B cell (primary cell): ENCODE results near the gene MBTPS1. TPM values are rescaled to one million over a fixed set of nuclear protein-coding genes. Genes with fewer than 3 reads are reported as not detected.

Experiments
- ATAC-seq: fragments of 200-7000 bp; cut with Tn5 transposase; one replicate; pipeline ENCODE4 v1.10.0; 2021; ENCODE audit warnings: low read depth, mild to moderate bottlenecking, moderate number of reproducible peaks, moderate library complexity
- CTCF ChIA-PET: fragments of 350-600 bp; sonication (Branson Sonifier 250); formaldehyde crosslinking; loops from one replicate; lab custom pipeline; 2021; ENCODE audit warnings: antibody characterized with exemption, inconsistent platforms; lab: Charles Lee
- POLR2A ChIA-PET: fragments of 350-600 bp; sonication (Branson Sonifier 250); formaldehyde crosslinking; loops from one replicate; lab custom pipeline; 2021; ENCODE audit warnings: antibody characterized with exemption; lab: Charles Lee
- DNase-seq: peaks from one replicate; pipeline ENCODE4 v3.0.0; 2013
- H2AFZ ChIP-seq: 2 replicates; pipeline ENCODE4 v1.6.1; 2012; ENCODE audit warnings: mild to moderate bottlenecking, low read depth, low read length; ENCODE audit not compliant: insufficient read depth, poor library complexity, severe bottlenecking
- H3K27ac ChIP-seq, 2 donors: 1 replicate in 1 of 2; 2 replicates in 1 of 2; pipeline ENCODE4 v1.5.1; 2012 to 2013; ENCODE audit warnings: low read length in 2 of 2, mild to moderate bottlenecking in 2 of 2, moderate library complexity in 1 of 2
- H3K27me3 ChIP-seq, 4 experiments: fragments of 200-600 bp in 1 of 4; sonication (generic) in 1 of 4; replicated peaks in 1 of 4; 1 replicate in 2 of 4; 2 replicates in 2 of 4; pipeline versions ENCODE4 v1.6.1 to v1.7.0; 2013 to 2016; ENCODE audit warnings: low read length in 3 of 4, mild to moderate bottlenecking in 2 of 4, mixed read lengths in 1 of 4, moderate library complexity in 1 of 4; ENCODE audit not compliant: insufficient read depth in 4 of 4, control insufficient read depth in 3 of 4; ENCODE audit errors: control extremely low read depth in 1 of 4
- H3K36me3 ChIP-seq, 2 experiments: replicated peaks in 1 of 2; 1 replicate in 1 of 2; 2 replicates in 1 of 2; pipeline versions ENCODE4 v1.6.1 to v1.7.1; 2013; ENCODE audit warnings: low read length in 1 of 2; ENCODE audit not compliant: insufficient read depth in 2 of 2, control insufficient read depth in 1 of 2; ENCODE audit errors: control extremely low read depth in 1 of 2, extremely low read depth in 1 of 2
- H3K4me1 ChIP-seq, 2 donors: fragments of 200-600 bp in 1 of 2; sonication (generic) in 1 of 2; 1 replicate in 1 of 2; 2 replicates in 1 of 2; pipeline versions ENCODE4 v1.5.1 to v1.6.1; 2013 to 2017; ENCODE audit warnings: low read length in 2 of 2; ENCODE audit not compliant: control insufficient read depth in 2 of 2, insufficient read depth in 2 of 2
- H3K4me2 ChIP-seq: replicated peaks from 2 replicates; pipeline ENCODE3; 2012; ENCODE audit warnings: mild to moderate bottlenecking, low read depth, low read length; ENCODE audit not compliant: poor library complexity, severe bottlenecking
- H3K4me3 ChIP-seq, 5 experiments: fragments of 200-600 bp in 1 of 5; sonication (generic) in 1 of 5; 1 replicate in 3 of 5; 2 replicates in 2 of 5; pipeline versions ENCODE4 v1.5.1 to v1.7.0; 2011 to 2016; ENCODE audit warnings: low read length in 4 of 5, mild to moderate bottlenecking in 4 of 5, low read depth in 2 of 5, control low read depth in 1 of 5, moderate library complexity in 1 of 5; ENCODE audit not compliant: insufficient read depth in 1 of 5; ENCODE audit errors: control extremely low read depth in 1 of 5, extremely low read depth in 1 of 5
- H3K79me2 ChIP-seq: fragments of 200-600 bp; sonication (generic); one replicate; pipeline ENCODE4 v1.6.0; 2016; ENCODE audit warnings: low read length; ENCODE audit not compliant: control insufficient read depth, insufficient read depth
- H3K9ac ChIP-seq: fragments of 200-600 bp; sonication (generic); 2 replicates; pipeline ENCODE4 v1.6.1; 2017; ENCODE audit warnings: mild to moderate bottlenecking, low read length, moderate library complexity
- H3K9me3 ChIP-seq, 3 donors: one replicate each; pipeline versions ENCODE4 v1.6.1 to v1.7.1; 2013; ENCODE audit warnings: low read length in 2 of 3; ENCODE audit not compliant: control insufficient read depth in 2 of 3, insufficient read depth in 1 of 3; ENCODE audit errors: control extremely low read depth in 1 of 3
- H4K20me1 ChIP-seq: 2 replicates; pipeline ENCODE4 v1.6.0; 2012; ENCODE audit warnings: mild to moderate bottlenecking, low read length; ENCODE audit not compliant: insufficient read depth, control insufficient read depth, poor library complexity, severe bottlenecking
- H3K27ac Mint-ChIP-seq: one replicate; pipeline ENCODE4 v1.8.0; 2021; ENCODE audit warnings: mixed read lengths
- H3K27me3 Mint-ChIP-seq: one replicate; pipeline ENCODE4 v1.8.0; 2021; ENCODE audit warnings: mixed read lengths
- H3K4me1 Mint-ChIP-seq: one replicate; pipeline ENCODE4 v1.8.0; 2021; ENCODE audit warnings: mixed read lengths
- H3K4me3 Mint-ChIP-seq: one replicate; pipeline ENCODE4 v1.8.0; 2021; ENCODE audit warnings: mixed read lengths
- H3K9me3 Mint-ChIP-seq: one replicate; pipeline ENCODE4 v1.8.0; 2022; ENCODE audit warnings: mixed read lengths; ENCODE audit not compliant: insufficient read depth
- EZH2 ChIP-seq: IDR thresholded peaks from 2 replicates; pipeline ENCODE4 v1.6.1; 2012; ENCODE audit warnings: borderline replicate concordance, low read depth, mild to moderate bottlenecking, moderate library complexity, low read length; ENCODE audit not compliant: insufficient read depth, poor library complexity, severe bottlenecking
- WGBS: methylation state at CpG from one replicate; pipeline ENCODE4 v1.1.5; 2013; ENCODE audit warnings: missing lambda C conversion rate; ENCODE audit not compliant: insufficient coverage; 5-methylcytosine and 5-hydroxymethylcytosine counted together
- intact Hi-C: fragments of 100-400 bp; cut with micrococcal nuclease; formaldehyde crosslinking; loops from one replicate; pipeline ENCODE4 v1.10.0; 2022
- polyA plus RNA-seq: library from polyadenylated mRNA; depleted of rRNA; stranded (reverse); fragments of >200 nt; gene quantifications from 2 replicates; pipeline ENCODE4 v1.2.3, GENCODE V29; 2012
- total RNA-seq, 2 donors: library from RNA; stranded (reverse); fragments of 120-200 nt in 1 of 2; gene quantifications; 1 replicate in 1 of 2; 2 replicates in 1 of 2; pipeline versions ENCODE4 v1.2.3 to v1.2.4, GENCODE V29; 2013 to 2022
- TF ChIP-seq, protein P1 (sequence below): fragments of 200-600 bp; IDR thresholded peaks from one replicate; pipeline ENCODE4 v1.8.0; 2022; ENCODE audit warnings: antibody characterized with exemption, mild to moderate bottlenecking

The MBTPS1 gene
- total and polyA plus RNA-seq, 2 donors (not counting 1 experiment from before 2014, with no cell fraction given): 85.9 to 120 TPM

DNA sequence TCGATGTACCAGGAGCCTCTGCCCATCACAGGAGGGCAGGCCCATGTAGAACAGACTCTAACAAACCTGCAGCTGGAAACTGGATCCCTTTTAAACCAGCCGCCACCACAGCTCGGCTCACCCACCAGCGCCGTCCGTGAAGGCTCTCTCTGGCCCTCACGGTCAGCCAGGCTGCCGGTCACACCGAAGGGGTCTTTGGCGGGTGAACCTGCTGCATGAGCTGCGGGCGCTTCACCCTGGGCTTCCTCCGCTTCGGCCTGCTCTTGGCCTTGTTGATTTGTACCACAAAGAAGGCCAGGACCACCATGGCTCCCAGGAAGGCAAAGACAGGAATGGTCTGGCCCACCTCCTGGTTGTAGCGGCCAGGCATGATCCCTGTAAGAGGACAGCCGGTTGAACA lies 62.5 kb downstream of the MBTPS1 start:
- H3K4me1 Mint-ChIP-seq: no peaks in the 10 kb centered on the region
- H3K9me3 ChIP-seq: no peaks in the 10 kb centered on the region
- no peak overlapping the region for H3K4me3 ChIP-seq
- no peak for TF ChIP-seq EZH2
- TF ChIP-seq, protein P1, sequence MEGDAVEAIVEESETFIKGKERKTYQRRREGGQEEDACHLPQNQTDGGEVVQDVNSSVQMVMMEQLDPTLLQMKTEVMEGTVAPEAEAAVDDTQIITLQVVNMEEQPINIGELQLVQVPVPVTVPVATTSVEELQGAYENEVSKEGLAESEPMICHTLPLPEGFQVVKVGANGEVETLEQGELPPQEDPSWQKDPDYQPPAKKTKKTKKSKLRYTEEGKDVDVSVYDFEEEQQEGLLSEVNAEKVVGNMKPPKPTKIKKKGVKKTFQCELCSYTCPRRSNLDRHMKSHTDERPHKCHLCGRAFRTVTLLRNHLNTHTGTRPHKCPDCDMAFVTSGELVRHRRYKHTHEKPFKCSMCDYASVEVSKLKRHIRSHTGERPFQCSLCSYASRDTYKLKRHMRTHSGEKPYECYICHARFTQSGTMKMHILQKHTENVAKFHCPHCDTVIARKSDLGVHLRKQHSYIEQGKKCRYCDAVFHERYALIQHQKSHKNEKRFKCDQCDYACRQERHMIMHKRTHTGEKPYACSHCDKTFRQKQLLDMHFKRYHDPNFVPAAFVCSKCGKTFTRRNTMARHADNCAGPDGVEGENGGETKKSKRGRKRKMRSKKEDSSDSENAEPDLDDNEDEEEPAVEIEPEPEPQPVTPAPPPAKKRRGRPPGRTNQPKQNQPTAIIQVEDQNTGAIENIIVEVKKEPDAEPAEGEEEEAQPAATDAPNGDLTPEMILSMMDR: no peak
- no peaks in the 10 kb centered on the region for H4K20me1 ChIP-seq
- intact Hi-C loops: no loop called here
- no peaks in the 10 kb centered on the region for H3K4me1 ChIP-seq
- WGBS: 97% methylated on average over 16 of the region's 16 CpGs
- DNase-seq: no peak
- H3K4me3 Mint-ChIP-seq: no peak overlapping the region
- no peak for ATAC-seq
- H3K27ac ChIP-seq: no peak overlapping the region
- H3K27me3 Mint-ChIP-seq: no peaks in the 10 kb centered on the region
- ChIA-PET POLR2A (no interaction called here), CTCF (interaction anchor here (2.2 kb wide), 1 partner anchor 12 kb away, joined by 5 read pairs; no protein-coding TSS in a partner anchor)
- no peaks in the 10 kb centered on the region for H3K79me2 ChIP-seq
- no peak overlapping the region for H3K9ac ChIP-seq
- peaks cover 9 to 81% of the 10 kb centered on the region in 2 experiments for H3K36me3 ChIP-seq
- no peak overlapping the region for H3K4me2 ChIP-seq
- no peaks in the 10 kb centered on the region for H3K9me3 Mint-ChIP-seq
- no peak overlapping the region for H2AFZ ChIP-seq
- H3K27me3 ChIP-seq: no peaks in the 10 kb centered on the region
- H3K27ac Mint-ChIP-seq: no peak overlapping the region

DNA sequence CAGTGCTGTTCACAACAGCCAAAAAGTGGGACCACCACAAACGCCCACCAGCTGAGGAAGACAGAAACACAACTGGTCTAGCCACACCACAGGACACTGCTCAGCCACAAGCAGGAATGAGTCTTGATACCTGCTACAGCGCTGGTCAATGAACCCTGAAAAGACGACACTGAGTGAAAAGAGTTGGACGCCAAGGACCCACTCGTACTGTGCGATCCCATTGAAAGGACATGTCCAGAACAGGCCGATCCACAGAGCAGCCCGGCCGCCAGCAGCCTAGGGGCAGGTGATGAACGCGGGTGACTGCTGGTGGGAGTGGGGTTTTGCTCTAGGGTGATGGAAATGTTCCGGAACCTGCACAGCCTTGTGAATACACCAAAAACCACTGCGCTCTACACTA lies 63.5 kb downstream of the MBTPS1 start:
- Histone ChIP-seq H3K27me3 (no peaks in the 10 kb centered on the region), H3K36me3 (peaks cover 4 to 79% of the 10 kb centered on the region in 2 experiments), H2AFZ (no peak overlapping the region), H3K27ac (no peak overlapping the region), H3K9me3 (no peaks in the 10 kb centered on the region), H3K4me3 (no peak overlapping the region), H3K4me1 (no peaks in the 10 kb centered on the region), H4K20me1 (no peaks in the 10 kb centered on the region), H3K79me2 (no peaks in the 10 kb centered on the region), H3K4me2 (no peak overlapping the region), H3K9ac (no peak overlapping the region)
- intact Hi-C loops: no loop called here
- ChIA-PET CTCF (interaction anchor here (2.2 kb wide), 1 partner anchor 13 kb away, joined by 5 read pairs; no protein-coding TSS in a partner anchor), POLR2A (no interaction called here)
- Mint-ChIP-seq H3K27ac (no peak overlapping the region), H3K4me3 (no peak overlapping the region), H3K27me3 (no peaks in the 10 kb centered on the region), H3K4me1 (no peaks in the 10 kb centered on the region), H3K9me3 (no peaks in the 10 kb centered on the region)
- TF ChIP-seq EZH2: no peak
- TF ChIP-seq, protein P1: no peak
- no peak for DNase-seq
- WGBS: 98% methylated on average over 9 of the region's 13 CpGs
- no peak for ATAC-seq
